OCI-LY7 (cell line): Measurements from ENCODE around the gene OTOP3. TPM values are rescaled to one million over a fixed set of nuclear protein-coding genes. Genes with fewer than 3 reads are reported as not detected.

Source experiments
- BruUV-seq: library from RNA; stranded (reverse); fragments of 400-500 nt; replicated peaks from 2 replicates; lab custom pipeline; 2021; lab: Mats Ljungman, UMichigan
- CTCF ChIA-PET: fragments of 300-600 bp; sonication (Branson Sonifier 250); formaldehyde crosslinking; loops from one replicate; lab custom pipeline; 2022; ENCODE audit warnings: antibody characterized with exemption; ENCODE audit not compliant: unreplicated experiment; lab: Charles Lee
- POLR2A ChIA-PET: fragments of 300-600 bp; sonication (Branson Sonifier 250); formaldehyde crosslinking; loops from one replicate; lab custom pipeline; 2022; ENCODE audit warnings: antibody characterized with exemption; lab: Charles Lee
- DNase-seq: peaks from one replicate; pipeline ENCODE4 v3.0.0-alpha.2; 2015; ENCODE audit warnings: low spot score
- H2AFZ ChIP-seq: fragments of 200-600 bp; sonication (generic), shearing (Covaris generic); 2 replicates; pipeline ENCODE4 v1.6.1; 2014; ENCODE audit warnings: mild to moderate bottlenecking, antibody characterized with exemption, low read length, moderate library complexity
- H3K27ac ChIP-seq: fragments of 200-600 bp; sonication (generic); 2 replicates; pipeline ENCODE4 v1.5.1; 2014; ENCODE audit warnings: mixed run types, low read depth, mild to moderate bottlenecking, moderate library complexity, low read length, inconsistent platforms; ENCODE audit not compliant: poor library complexity, severe bottlenecking
- H3K36me3 ChIP-seq: fragments of 200-600 bp; sonication (generic); 2 replicates; pipeline ENCODE4 v1.6.1; 2014; ENCODE audit warnings: mild to moderate bottlenecking, antibody characterized with exemption, low read length, moderate library complexity, mixed read lengths; ENCODE audit not compliant: insufficient read depth
- H3K4me1 ChIP-seq: fragments of 200-600 bp; sonication (generic); 2 replicates; pipeline ENCODE4 v1.5.1; 2014; ENCODE audit warnings: mild to moderate bottlenecking, low read length; ENCODE audit not compliant: insufficient read depth, poor library complexity, severe bottlenecking
- H3K4me2 ChIP-seq: fragments of 200-600 bp; sonication (generic); 2 replicates; pipeline ENCODE4 v1.6.1; 2014; ENCODE audit warnings: mild to moderate bottlenecking, low read length
- H3K4me3 ChIP-seq: fragments of 200-600 bp; sonication (generic); 2 replicates; pipeline ENCODE4 v1.5.1; 2014; ENCODE audit warnings: mild to moderate bottlenecking, low read depth, low read length; ENCODE audit not compliant: poor library complexity, severe bottlenecking
- H3K79me2 ChIP-seq: fragments of 200-600 bp; sonication (generic); 2 replicates; pipeline ENCODE4 v1.6.1; 2016; ENCODE audit warnings: low read depth, mild to moderate bottlenecking, low read length, moderate library complexity, mixed read lengths; ENCODE audit not compliant: insufficient read depth
- H3K9me2 ChIP-seq: fragments of 200-600 bp; sonication (generic); 2 replicates; pipeline ENCODE4 v1.6.1; 2016; ENCODE audit warnings: mild to moderate bottlenecking, low read length, mixed read lengths; ENCODE audit not compliant: insufficient read depth
- H3K9me3 ChIP-seq: fragments of 200-600 bp; sonication (generic); 2 replicates; pipeline ENCODE4 v1.6.1; 2014; ENCODE audit warnings: mild to moderate bottlenecking, mixed run types, low read length, mixed read lengths
- H4K20me1 ChIP-seq: fragments of 200-600 bp; sonication (generic); 2 replicates; pipeline ENCODE4 v1.6.1; 2014; ENCODE audit warnings: mild to moderate bottlenecking, antibody characterized with exemption, low read length, moderate library complexity, mixed read lengths; ENCODE audit not compliant: insufficient read depth
- EZH2phosphoT487 ChIP-seq: fragments of 200-600 bp; sonication (generic); IDR thresholded peaks from 2 replicates; pipeline ENCODE4 v1.6.1; 2018; ENCODE audit warnings: low read depth, borderline replicate concordance, mild to moderate bottlenecking, mixed run types, antibody characterized with exemption, low read length, moderate library complexity, mixed read lengths
- intact Hi-C: fragments of 100-400 bp; cut with micrococcal nuclease; formaldehyde crosslinking; loops from one replicate; pipeline ENCODE4 v1.10.0; 2022; ENCODE audit not compliant: unreplicated experiment
- total RNA-seq, 2 experiments: library from RNA; depleted of rRNA in 1 of 2; stranded (reverse); fragments of >200 nt in 1 of 2; shearing (Covaris generic) in 1 of 2; gene quantifications; 2 replicates each; pipeline ENCODE4 v1.2.3, GENCODE V29; 2014 to 2022
- TF ChIP-seq, protein P1 (sequence below): fragments of 200-600 bp; sonication (generic); conservative IDR thresholded peaks from 2 replicates; pipeline ENCODE4 v1.5.1; 2014; ENCODE audit warnings: mild to moderate bottlenecking, antibody characterized with exemption, low read length, moderate library complexity, mixed read lengths

OTOP3 gene
- total RNA-seq, 2 experiments from 2014 or later = not detected

GRCh38 chr17:74943808-74944522 lies 8.3 kb downstream of the OTOP3 start:
- DNase-seq = no peak
- no peaks in the 10 kb centered on the region for H3K9me2 ChIP-seq
- POLR2A ChIA-PET = interaction anchor here (0.8 to 1.1 kb wide), 2 partner anchors 14 to 20 kb away, joined by 3 to 4 read pairs; partner anchors contain the start of gene OTOP2
- H3K27ac ChIP-seq = no peak overlapping the region
- no peak overlapping the region for H3K4me2 ChIP-seq
- no peaks in the 10 kb centered on the region for H3K36me3 ChIP-seq
- CTCF ChIA-PET = no interaction called here
- H3K9me3 ChIP-seq = no peaks in the 10 kb centered on the region
- no peak overlapping the region for H2AFZ ChIP-seq
- TF ChIP-seq, protein P1, sequence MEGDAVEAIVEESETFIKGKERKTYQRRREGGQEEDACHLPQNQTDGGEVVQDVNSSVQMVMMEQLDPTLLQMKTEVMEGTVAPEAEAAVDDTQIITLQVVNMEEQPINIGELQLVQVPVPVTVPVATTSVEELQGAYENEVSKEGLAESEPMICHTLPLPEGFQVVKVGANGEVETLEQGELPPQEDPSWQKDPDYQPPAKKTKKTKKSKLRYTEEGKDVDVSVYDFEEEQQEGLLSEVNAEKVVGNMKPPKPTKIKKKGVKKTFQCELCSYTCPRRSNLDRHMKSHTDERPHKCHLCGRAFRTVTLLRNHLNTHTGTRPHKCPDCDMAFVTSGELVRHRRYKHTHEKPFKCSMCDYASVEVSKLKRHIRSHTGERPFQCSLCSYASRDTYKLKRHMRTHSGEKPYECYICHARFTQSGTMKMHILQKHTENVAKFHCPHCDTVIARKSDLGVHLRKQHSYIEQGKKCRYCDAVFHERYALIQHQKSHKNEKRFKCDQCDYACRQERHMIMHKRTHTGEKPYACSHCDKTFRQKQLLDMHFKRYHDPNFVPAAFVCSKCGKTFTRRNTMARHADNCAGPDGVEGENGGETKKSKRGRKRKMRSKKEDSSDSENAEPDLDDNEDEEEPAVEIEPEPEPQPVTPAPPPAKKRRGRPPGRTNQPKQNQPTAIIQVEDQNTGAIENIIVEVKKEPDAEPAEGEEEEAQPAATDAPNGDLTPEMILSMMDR = no peak
- no peak for TF ChIP-seq EZH2phosphoT487
- intact Hi-C loops = no loop called here
- H3K4me3 ChIP-seq = no peak overlapping the region
- BruUV-seq = no TSS peak
- H4K20me1 ChIP-seq = no peaks in the 10 kb centered on the region
- no peaks in the 10 kb centered on the region for H3K79me2 ChIP-seq
- H3K4me1 ChIP-seq = peaks cover 5% of the 10 kb centered on the region

GRCh38 chr17:74945543-74945942 lies 9.8 kb downstream of the OTOP3 start:
- Histone ChIP-seq H2AFZ (no peak overlapping the region), H3K4me1 (no peaks in the 10 kb centered on the region), H3K4me2 (no peak overlapping the region), H3K4me3 (no peak overlapping the region), H3K27ac (no peak overlapping the region), H3K9me3 (no peaks in the 10 kb centered on the region), H3K79me2 (no peaks in the 10 kb centered on the region), H3K9me2 (no peaks in the 10 kb centered on the region), H4K20me1 (no peaks in the 10 kb centered on the region), H3K36me3 (no peaks in the 10 kb centered on the region)
- no peak for DNase-seq
- ChIA-PET POLR2A (no interaction called here), CTCF (no interaction called here)
- intact Hi-C loops = no loop called here
- no TSS peak for BruUV-seq
- TF ChIP-seq, protein P1 = no peak
- TF ChIP-seq EZH2phosphoT487 = no peak

DNA sequence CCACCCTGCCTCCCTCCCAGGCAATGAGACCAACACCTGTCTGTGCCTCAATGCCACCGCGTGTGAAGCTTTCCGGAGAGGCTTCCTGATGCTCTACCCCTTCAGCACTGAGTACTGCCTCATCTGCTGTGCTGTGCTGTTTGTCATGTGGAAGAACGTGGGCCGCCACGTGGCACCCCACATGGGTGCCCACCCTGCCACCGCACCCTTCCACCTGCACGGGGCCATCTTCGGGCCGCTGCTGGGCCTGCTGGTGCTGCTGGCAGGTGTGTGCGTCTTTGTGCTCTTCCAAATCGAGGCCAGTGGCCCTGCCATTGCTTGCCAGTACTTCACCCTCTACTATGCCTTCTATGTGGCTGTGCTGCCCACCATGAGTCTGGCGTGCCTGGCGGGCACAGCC lies 10.9 kb downstream of the OTOP3 start:
- H3K9me2 ChIP-seq = no peaks in the 10 kb centered on the region
- no peaks in the 10 kb centered on the region for H3K79me2 ChIP-seq
- no peak overlapping the region for H3K4me3 ChIP-seq
- no peaks in the 10 kb centered on the region for H3K4me1 ChIP-seq
- H3K36me3 ChIP-seq = no peaks in the 10 kb centered on the region
- intact Hi-C loops = no loop called here
- no peak overlapping the region for H3K27ac ChIP-seq
- H3K4me2 ChIP-seq = no peak overlapping the region
- TF ChIP-seq, protein P1 = no peak
- no peak for TF ChIP-seq EZH2phosphoT487
- no TSS peak for BruUV-seq
- DNase-seq = no peak
- no peaks in the 10 kb centered on the region for H3K9me3 ChIP-seq
- ChIA-PET POLR2A (no interaction called here), CTCF (no interaction called here)
- no peak overlapping the region for H2AFZ ChIP-seq
- H4K20me1 ChIP-seq = no peaks in the 10 kb centered on the region
